Kidney capillary endothelial cell (primary cell): ENCODE measurements around the gene ARHGAP1.
"Not testable (repeated sequence)": the region's sequence is repeated elsewhere in the genome, so short reads cannot be mapped to it uniquely, and the experiment has no call there.

Experiments used
- DNase-seq: peaks from one replicate; pipeline ENCODE4 v3.0.0-alpha.2; 2018; ENCODE audit warnings: low spot score

ARHGAP1 gene

GRCh38 chr11:46722566-46723358 lies 22.3 kb upstream of the ARHGAP1 start:
- DNase-seq: no peak

- no peak for DNase-seq
Observed at GRCh38 chr11:46721286-46721685, 20.9 kb upstream of the ARHGAP1 start.

- no peak for DNase-seq
Observed at GRCh38 chr11:46719543-46720218, 19.3 kb upstream of the ARHGAP1 start.

- no peak for DNase-seq
Observed at GRCh38 chr11:46719048-46719542, 18.7 kb upstream of the ARHGAP1 start, which contains the start of gene F2. Gene F2, plus strand, starts transcription at chr11:46719213. Its CDS starts 23 bp downstream, at chr11:46719236.

- no peak for DNase-seq
Observed at GRCh38 chr11:46718155-46719019, 18.0 kb upstream of the ARHGAP1 start.

- not testable (repeated sequence) for DNase-seq
Observed at GRCh38 chr11:46717825-46718154, 17.4 kb upstream of the ARHGAP1 start.

- DNase-seq: no peak
Observed at GRCh38 chr11:46712874-46713576, 12.6 kb upstream of the ARHGAP1 start.

GRCh38 chr11:46711303-46711702 lies 10.9 kb upstream of the ARHGAP1 start:
- no peak for DNase-seq

GRCh38 chr11:46710821-46711269 lies 10.4 kb upstream of the ARHGAP1 start:
- DNase-seq: no peak

GRCh38 chr11:46709351-46709750 lies 8.9 kb upstream of the ARHGAP1 start:
- DNase-seq: not testable (repeated sequence)

GRCh38 chr11:46706886-46707285 lies 6.5 kb upstream of the ARHGAP1 start:
- DNase-seq: no peak

- no peak for DNase-seq
Observed at GRCh38 chr11:46705070-46705688, 4.8 kb upstream of the ARHGAP1 start.

- no peak for DNase-seq
Observed at GRCh38 chr11:46701078-46701654, 747 bp upstream of the ARHGAP1 start.

- DNase-seq: no peak
Observed at GRCh38 chr11:46698597-46698996, 1.8 kb downstream of the ARHGAP1 start.

- no peak for DNase-seq
Observed at GRCh38 chr11:46697723-46698122, 2.7 kb downstream of the ARHGAP1 start.

- DNase-seq: no peak
Observed at GRCh38 chr11:46697303-46697702, 3.1 kb downstream of the ARHGAP1 start.

GRCh38 chr11:46696212-46696558 lies 4.2 kb downstream of the ARHGAP1 start:
- no peak for DNase-seq

GRCh38 chr11:46695345-46696211 lies 4.8 kb downstream of the ARHGAP1 start:
- no peak for DNase-seq

- no peak for DNase-seq
Observed at GRCh38 chr11:46694607-46695006, 5.8 kb downstream of the ARHGAP1 start.

- no peak for DNase-seq
Observed at GRCh38 chr11:46694072-46694471, 6.3 kb downstream of the ARHGAP1 start.
